Loucy (cell line): ENCODE measurements around the gene CFAP100.

Source experiments
- EZH2phosphoT487 ChIP-seq: fragments of 200-600 bp; IDR thresholded peaks from 2 replicates; pipeline ENCODE4 v1.6.1; 2018; ENCODE audit warnings: antibody characterized with exemption, mild to moderate bottlenecking, moderate library complexity, borderline replicate concordance
- TF ChIP-seq, protein P1 (sequence below): fragments of 200-600 bp; sonication (generic); conservative IDR thresholded peaks from 2 replicates; pipeline ENCODE4 v1.5.1; 2014; ENCODE audit warnings: mild to moderate bottlenecking, antibody characterized with exemption, low read length

DNA sequence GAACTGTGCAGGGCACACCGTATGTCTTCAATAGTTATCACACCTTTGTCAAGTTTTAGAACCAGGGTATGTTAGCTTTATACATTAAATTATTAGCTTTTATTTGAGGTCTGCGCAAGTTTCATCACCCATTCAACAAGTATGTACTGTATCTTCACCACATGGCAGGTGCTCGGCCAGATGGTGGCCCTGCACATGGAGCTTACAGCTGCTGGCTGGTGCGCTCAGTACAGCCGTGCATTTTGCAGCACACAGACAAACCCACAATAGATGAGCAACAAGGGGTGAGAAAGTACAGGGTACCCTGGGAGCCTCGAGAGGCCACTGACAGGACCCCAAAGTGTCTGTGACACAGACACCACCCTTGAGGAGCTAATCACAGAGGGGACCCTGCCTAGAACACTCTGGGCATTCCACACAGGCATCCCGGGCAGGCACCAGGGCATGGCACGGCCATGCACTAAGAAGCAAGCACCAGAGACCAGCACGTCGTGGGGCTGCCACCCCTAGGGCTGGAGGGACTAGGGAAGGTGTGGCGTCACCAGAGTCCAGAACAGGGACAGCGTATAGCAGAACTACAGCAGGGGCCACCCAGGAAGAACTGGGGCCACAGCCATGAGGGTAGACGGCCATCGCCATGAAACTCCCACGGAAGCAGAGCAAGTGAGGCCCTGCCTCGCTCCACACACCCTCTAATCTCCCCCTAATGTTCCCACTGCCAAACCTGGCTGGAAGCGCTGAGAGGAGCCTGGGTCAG, 53.6 kb downstream of the CFAP100 start:
- TF ChIP-seq, protein P1, sequence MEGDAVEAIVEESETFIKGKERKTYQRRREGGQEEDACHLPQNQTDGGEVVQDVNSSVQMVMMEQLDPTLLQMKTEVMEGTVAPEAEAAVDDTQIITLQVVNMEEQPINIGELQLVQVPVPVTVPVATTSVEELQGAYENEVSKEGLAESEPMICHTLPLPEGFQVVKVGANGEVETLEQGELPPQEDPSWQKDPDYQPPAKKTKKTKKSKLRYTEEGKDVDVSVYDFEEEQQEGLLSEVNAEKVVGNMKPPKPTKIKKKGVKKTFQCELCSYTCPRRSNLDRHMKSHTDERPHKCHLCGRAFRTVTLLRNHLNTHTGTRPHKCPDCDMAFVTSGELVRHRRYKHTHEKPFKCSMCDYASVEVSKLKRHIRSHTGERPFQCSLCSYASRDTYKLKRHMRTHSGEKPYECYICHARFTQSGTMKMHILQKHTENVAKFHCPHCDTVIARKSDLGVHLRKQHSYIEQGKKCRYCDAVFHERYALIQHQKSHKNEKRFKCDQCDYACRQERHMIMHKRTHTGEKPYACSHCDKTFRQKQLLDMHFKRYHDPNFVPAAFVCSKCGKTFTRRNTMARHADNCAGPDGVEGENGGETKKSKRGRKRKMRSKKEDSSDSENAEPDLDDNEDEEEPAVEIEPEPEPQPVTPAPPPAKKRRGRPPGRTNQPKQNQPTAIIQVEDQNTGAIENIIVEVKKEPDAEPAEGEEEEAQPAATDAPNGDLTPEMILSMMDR: no peak
- TF ChIP-seq EZH2phosphoT487: no peak
